IMR-90 (cell line): ENCODE results near the gene JMJD1C. TPM values are rescaled to one million over a fixed set of nuclear protein-coding genes. Genes with fewer than 3 reads are reported as not detected.

Experiments
- ATAC-seq: fragments of 200-7000 bp; cut with Tn5 transposase; 2 replicates; pipeline ENCODE4 v1.9.1; 2020; ENCODE audit warnings: low read depth, mild to moderate bottlenecking, moderate library complexity
- BruUV-seq: library from RNA; stranded (reverse); fragments of 400-500 nt; replicated peaks from 2 replicates; lab custom pipeline; 2021; lab: Mats Ljungman, UMichigan
- CTCF ChIA-PET: fragments of 300-600 bp; formaldehyde crosslinking; extraction: SDS; loops from one replicate; lab custom pipeline; 2021; ENCODE audit warnings: antibody characterized with exemption; lab: Yijun Ruan, JAX
- POLR2A ChIA-PET: fragments of 300-600 bp; sonication (Branson Sonifier 250); formaldehyde crosslinking; loops from one replicate; lab custom pipeline; 2022; ENCODE audit warnings: antibody characterized with exemption; ENCODE audit not compliant: unreplicated experiment; lab: Charles Lee
- DNase-seq: peaks from one replicate; pipeline ENCODE4 v3.0.0; 2013
- H2AFZ ChIP-seq: replicated peaks from 2 replicates; pipeline ENCODE3; 2013; ENCODE audit warnings: low read length, mild to moderate bottlenecking; ENCODE audit not compliant: poor library complexity
- H2AK5ac ChIP-seq: 2 replicates; pipeline ENCODE4 v1.6.1; 2013; ENCODE audit warnings: low read depth, low read length, inconsistent platforms
- H2AK9ac ChIP-seq: replicated peaks from 2 replicates; pipeline ENCODE3; 2013; ENCODE audit warnings: mild to moderate bottlenecking, low read depth, low read length, moderate library complexity; ENCODE audit not compliant: poor library complexity
- H2BK120ac ChIP-seq: 2 replicates; pipeline ENCODE4 v1.6.1; 2013; ENCODE audit warnings: low read depth, low read length, inconsistent platforms
- H2BK15ac ChIP-seq: 3 replicates; pipeline ENCODE4 v1.6.1; 2013; ENCODE audit warnings: low read depth, low read length, inconsistent platforms
- H2BK20ac ChIP-seq: 2 replicates; pipeline ENCODE4 v1.6.1; 2013; ENCODE audit warnings: low read depth, mild to moderate bottlenecking, inconsistent platforms, low read length, moderate library complexity
- H2BK5ac ChIP-seq: 2 replicates; pipeline ENCODE4 v1.6.1; 2013; ENCODE audit warnings: mild to moderate bottlenecking, low read depth, low read length, inconsistent platforms; ENCODE audit not compliant: poor library complexity, severe bottlenecking
- H3K14ac ChIP-seq: replicated peaks from 2 replicates; pipeline ENCODE4 v1.6.1; 2013; ENCODE audit warnings: low read depth, low read length, inconsistent platforms
- H3K18ac ChIP-seq: 2 replicates; pipeline ENCODE4 v1.6.1; 2013; ENCODE audit warnings: low read depth, low read length, control low read depth
- H3K23ac ChIP-seq: 2 replicates; pipeline ENCODE4 v1.6.1; 2013; ENCODE audit warnings: low read depth, low read length, inconsistent platforms
- H3K27ac ChIP-seq: 2 replicates; pipeline ENCODE4 v1.5.1; 2013; ENCODE audit warnings: mild to moderate bottlenecking, control low read depth, low read length; ENCODE audit not compliant: insufficient read depth
- H3K27me3 ChIP-seq: 2 replicates; pipeline ENCODE4 v1.6.1; 2013; ENCODE audit warnings: low read length; ENCODE audit not compliant: control insufficient read depth, insufficient read depth
- H3K36me3 ChIP-seq: 2 replicates; pipeline ENCODE4 v1.6.1; 2013; ENCODE audit warnings: low read length, mixed read lengths; ENCODE audit not compliant: control insufficient read depth, insufficient read depth
- H3K4ac ChIP-seq: 2 replicates; pipeline ENCODE4 v1.6.1; 2013; ENCODE audit warnings: low read depth, low read length, inconsistent platforms
- H3K4me1 ChIP-seq: 2 replicates; pipeline ENCODE4 v1.6.1; 2013; ENCODE audit warnings: low read length, mixed read lengths; ENCODE audit not compliant: control insufficient read depth, insufficient read depth
- H3K4me2 ChIP-seq: 2 replicates; pipeline ENCODE4 v1.6.1; 2013; ENCODE audit warnings: low read depth, mild to moderate bottlenecking, control low read depth, low read length, moderate library complexity
- H3K4me3 ChIP-seq: 2 replicates; pipeline ENCODE4 v1.5.1; 2013; ENCODE audit warnings: low read depth, mild to moderate bottlenecking, control low read depth, low read length, moderate library complexity; ENCODE audit not compliant: insufficient read depth
- H3K56ac ChIP-seq: 2 replicates; pipeline ENCODE4 v1.6.1; 2013; ENCODE audit warnings: low read length, inconsistent platforms; ENCODE audit not compliant: insufficient read depth; ENCODE audit errors: extremely low read depth
- H3K79me1 ChIP-seq, 2 experiments: 2 replicates each; pipeline ENCODE4 v1.6.1; 2013; ENCODE audit warnings: low read length in 2 of 2, inconsistent platforms in 1 of 2, low read depth in 1 of 2
- H3K9ac ChIP-seq: 2 replicates; pipeline ENCODE4 v1.6.1; 2013; ENCODE audit warnings: low read depth, low read length, control low read depth
- H3K9me1 ChIP-seq: 2 replicates; pipeline ENCODE4 v1.6.1; 2013; ENCODE audit warnings: low read length, inconsistent platforms; ENCODE audit not compliant: insufficient read depth
- H3K9me3 ChIP-seq: 2 replicates; pipeline ENCODE4 v1.6.1; 2013; ENCODE audit warnings: low read length; ENCODE audit not compliant: control insufficient read depth, insufficient read depth
- H4K20me1 ChIP-seq: 2 replicates; pipeline ENCODE4 v1.6.1; 2013; ENCODE audit warnings: low read length, inconsistent platforms; ENCODE audit not compliant: insufficient read depth
- H4K5ac ChIP-seq: 2 replicates; pipeline ENCODE4 v1.6.1; 2013; ENCODE audit warnings: mild to moderate bottlenecking, low read depth, low read length, control low read depth
- H4K8ac ChIP-seq, 2 experiments: 2 replicates each; pipeline ENCODE4 v1.6.1; 2013; ENCODE audit warnings: low read depth in 2 of 2, low read length in 2 of 2, control low read depth in 1 of 2, inconsistent platforms in 1 of 2
- H4K91ac ChIP-seq: 2 replicates; pipeline ENCODE4 v1.6.1; 2013; ENCODE audit warnings: low read depth, low read length, inconsistent platforms; ENCODE audit not compliant: insufficient read depth
- CEBPB ChIP-seq: IDR thresholded peaks from 2 replicates; pipeline ENCODE4 v1.6.1; 2012; ENCODE audit warnings: low read depth, low read length, improper control_type of control experiment
- CHD1 ChIP-seq: IDR thresholded peaks from 2 replicates; pipeline ENCODE4 v1.6.1; 2012; ENCODE audit warnings: low read depth, low read length, improper control_type of control experiment
- FOS ChIP-seq: fragments of 150-350 bp; IDR thresholded peaks from 2 replicates; pipeline ENCODE4 v1.6.1; 2016; ENCODE audit warnings: low read depth, low read length
- MAFK ChIP-seq: IDR thresholded peaks from 2 replicates; pipeline ENCODE4 v1.6.1; 2012; ENCODE audit warnings: low read depth, low read length, improper control_type of control experiment
- MAZ ChIP-seq: IDR thresholded peaks from 2 replicates; pipeline ENCODE4 v1.6.1; 2012; ENCODE audit warnings: low read depth, mild to moderate bottlenecking, low read length, improper control_type of control experiment, moderate library complexity, borderline replicate concordance
- NFE2L2 ChIP-seq: fragments of 150-350 bp; IDR thresholded peaks from 2 replicates; pipeline ENCODE4 v1.6.1; 2016; ENCODE audit warnings: low read depth, mild to moderate bottlenecking, low read length
- POLR2A ChIP-seq: IDR thresholded peaks from 2 replicates; pipeline ENCODE4 v1.6.1; 2012; ENCODE audit warnings: mild to moderate bottlenecking, low read depth, low read length
- RFX5 ChIP-seq: IDR thresholded peaks from 2 replicates; pipeline ENCODE4 v1.8.0; 2012; ENCODE audit warnings: low read depth, mild to moderate bottlenecking, low read length, moderate library complexity
- SMC3 ChIP-seq: fragments of 150-350 bp; IDR thresholded peaks from 2 replicates; pipeline ENCODE4 v1.6.1; 2016; ENCODE audit warnings: low read depth, mild to moderate bottlenecking, antibody characterized with exemption, low read length, moderate library complexity
- WGBS, 2 experiments: methylation state at CpG; one replicate each; pipeline versions ENCODE4 v1.1.5 to v1.1.7; 2013; ENCODE audit warnings: missing lambda C conversion rate in 2 of 2; ENCODE audit not compliant: insufficient read length in 1 of 2; ENCODE audit errors: extremely low coverage in 2 of 2; 5-methylcytosine and 5-hydroxymethylcytosine counted together
- dilution Hi-C: fragments of 300-500 bp; cut with HindIII; formaldehyde crosslinking; loops from one replicate; pipeline ENCODE4 v1.14.3; 2018; ENCODE audit warnings: low sequenced_read_pairs; ENCODE audit not compliant: unreplicated experiment
- in situ Hi-C: fragments of 300-500 bp; cut with MboI; formaldehyde crosslinking; loops from 3 replicates; pipeline ENCODE4 v1.14.3; 2019; ENCODE audit warnings: low sequenced_read_pairs, inconsistent platforms, mixed read lengths
- intact Hi-C: fragments of 100-400 bp; cut with micrococcal nuclease; formaldehyde crosslinking; loops from 2 replicates; pipeline ENCODE4 v1.10.0; 2022
- polyA plus RNA-seq, 3 experiments: library from polyadenylated mRNA; depleted of rRNA; stranded (reverse); fragments of >200 nt; gene quantifications; 2 replicates each; pipeline ENCODE4 v1.2.3, GENCODE V29; 2012; ENCODE audit warnings: low replicate concordance in 1 of 3
- total RNA-seq: library from RNA; depleted of rRNA; stranded (reverse); fragments of >200 nt; gene quantifications from 2 replicates; pipeline ENCODE4 v1.2.3, GENCODE V29; 2012
- TF ChIP-seq, protein P1 (sequence below): fragments of 150-350 bp; IDR thresholded peaks from 2 replicates; pipeline ENCODE4 v1.6.1; 2016; ENCODE audit warnings: low read depth, mild to moderate bottlenecking, low read length, moderate library complexity, borderline replicate concordance
- TF ChIP-seq, protein P2 (sequence below): fragments of 150-350 bp; IDR thresholded peaks from 2 replicates; pipeline ENCODE4 v1.6.1; 2017; ENCODE audit warnings: mild to moderate bottlenecking, antibody characterized with exemption, low read length, low read depth
- TF ChIP-seq, protein P3 (sequence below): conservative IDR thresholded peaks from 2 replicates; pipeline ENCODE4 v1.5.1; 2012; ENCODE audit warnings: mild to moderate bottlenecking, low read depth, low read length, improper control_type of control experiment

JMJD1C gene
- total and polyA plus RNA-seq, 2 of the 4 experiments (the other 2 are of a cell fraction): 15.6 to 96.8 TPM

DNA sequence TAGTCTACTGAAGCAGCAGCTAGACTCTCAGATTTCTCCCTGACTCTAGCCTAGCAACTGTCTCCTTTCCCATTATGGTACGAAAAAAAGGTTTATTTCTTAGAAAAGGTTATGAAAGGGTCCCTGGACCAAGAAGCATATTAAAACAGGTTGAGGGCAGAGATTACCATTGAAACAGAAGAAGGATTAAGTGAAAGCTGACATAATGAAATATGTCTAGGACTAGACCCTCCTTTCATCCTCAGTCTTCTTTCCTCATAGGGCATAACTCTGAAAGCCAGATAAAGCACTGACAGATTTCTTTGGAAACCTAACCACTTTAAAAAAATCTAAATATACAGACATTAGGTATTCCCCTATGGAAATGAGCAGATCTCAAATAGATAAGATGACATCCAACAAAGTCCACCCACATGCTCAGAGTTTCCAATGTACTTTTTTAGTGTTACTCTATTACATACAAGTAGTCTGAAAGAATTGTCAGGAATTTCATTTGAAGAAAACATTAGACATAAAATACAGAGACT is 58.6 kb downstream of the JMJD1C start:
- H3K23ac ChIP-seq: no peak overlapping the region
- no peak overlapping the region for H3K4me3 ChIP-seq
- 0 out of 2 replicates have a peak, but pooled peaks cover 2% of the 10 kb centered on the region for H3K4me1 ChIP-seq
- CTCF ChIA-PET: interaction anchor here (0.7 kb wide), 1 partner anchor 212 kb away, joined by 3 read pairs; no protein-coding TSS in a partner anchor
- H2BK5ac ChIP-seq: no peak overlapping the region
- no peak overlapping the region for H4K5ac ChIP-seq
- no peak overlapping the region for H3K56ac ChIP-seq
- no peaks in the 10 kb centered on the region for H3K36me3 ChIP-seq
- BruUV-seq: no TSS peak
- TF ChIP-seq RFX5 (no peak), MAFK (no peak), POLR2A (no peak), CEBPB (no peak), SMC3 (no peak), FOS (no peak), NFE2L2 (no peak), CHD1 (no peak), MAZ (no peak)
- TF ChIP-seq, protein P1, sequence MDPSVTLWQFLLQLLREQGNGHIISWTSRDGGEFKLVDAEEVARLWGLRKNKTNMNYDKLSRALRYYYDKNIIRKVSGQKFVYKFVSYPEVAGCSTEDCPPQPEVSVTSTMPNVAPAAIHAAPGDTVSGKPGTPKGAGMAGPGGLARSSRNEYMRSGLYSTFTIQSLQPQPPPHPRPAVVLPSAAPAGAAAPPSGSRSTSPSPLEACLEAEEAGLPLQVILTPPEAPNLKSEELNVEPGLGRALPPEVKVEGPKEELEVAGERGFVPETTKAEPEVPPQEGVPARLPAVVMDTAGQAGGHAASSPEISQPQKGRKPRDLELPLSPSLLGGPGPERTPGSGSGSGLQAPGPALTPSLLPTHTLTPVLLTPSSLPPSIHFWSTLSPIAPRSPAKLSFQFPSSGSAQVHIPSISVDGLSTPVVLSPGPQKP: no peak
- TF ChIP-seq, protein P2, sequence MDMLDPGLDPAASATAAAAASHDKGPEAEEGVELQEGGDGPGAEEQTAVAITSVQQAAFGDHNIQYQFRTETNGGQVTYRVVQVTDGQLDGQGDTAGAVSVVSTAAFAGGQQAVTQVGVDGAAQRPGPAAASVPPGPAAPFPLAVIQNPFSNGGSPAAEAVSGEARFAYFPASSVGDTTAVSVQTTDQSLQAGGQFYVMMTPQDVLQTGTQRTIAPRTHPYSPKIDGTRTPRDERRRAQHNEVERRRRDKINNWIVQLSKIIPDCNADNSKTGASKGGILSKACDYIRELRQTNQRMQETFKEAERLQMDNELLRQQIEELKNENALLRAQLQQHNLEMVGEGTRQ: no peak
- TF ChIP-seq, protein P3, sequence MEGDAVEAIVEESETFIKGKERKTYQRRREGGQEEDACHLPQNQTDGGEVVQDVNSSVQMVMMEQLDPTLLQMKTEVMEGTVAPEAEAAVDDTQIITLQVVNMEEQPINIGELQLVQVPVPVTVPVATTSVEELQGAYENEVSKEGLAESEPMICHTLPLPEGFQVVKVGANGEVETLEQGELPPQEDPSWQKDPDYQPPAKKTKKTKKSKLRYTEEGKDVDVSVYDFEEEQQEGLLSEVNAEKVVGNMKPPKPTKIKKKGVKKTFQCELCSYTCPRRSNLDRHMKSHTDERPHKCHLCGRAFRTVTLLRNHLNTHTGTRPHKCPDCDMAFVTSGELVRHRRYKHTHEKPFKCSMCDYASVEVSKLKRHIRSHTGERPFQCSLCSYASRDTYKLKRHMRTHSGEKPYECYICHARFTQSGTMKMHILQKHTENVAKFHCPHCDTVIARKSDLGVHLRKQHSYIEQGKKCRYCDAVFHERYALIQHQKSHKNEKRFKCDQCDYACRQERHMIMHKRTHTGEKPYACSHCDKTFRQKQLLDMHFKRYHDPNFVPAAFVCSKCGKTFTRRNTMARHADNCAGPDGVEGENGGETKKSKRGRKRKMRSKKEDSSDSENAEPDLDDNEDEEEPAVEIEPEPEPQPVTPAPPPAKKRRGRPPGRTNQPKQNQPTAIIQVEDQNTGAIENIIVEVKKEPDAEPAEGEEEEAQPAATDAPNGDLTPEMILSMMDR: no peak
- intact Hi-C loops (no loop called here), in situ Hi-C loops (no loop called here), dilution Hi-C loops (no loop called here)
- no peak overlapping the region for H3K14ac ChIP-seq
- ATAC-seq: no peak
- H3K4ac ChIP-seq: no peak overlapping the region
- no peaks in the 10 kb centered on the region for H3K9me3 ChIP-seq
- H4K8ac ChIP-seq: no peak overlapping the region
- peaks cover 6% of the 10 kb centered on the region; the same call in 1 of the 2 replicates for H4K20me1 ChIP-seq
- no peak for DNase-seq
- H3K4me2 ChIP-seq: no peak overlapping the region
- no peak overlapping the region for H3K27ac ChIP-seq
- H2AK5ac ChIP-seq: no peak overlapping the region
- H3K79me1 ChIP-seq: peaks cover 9 to 35% of the 10 kb centered on the region in 2 experiments; a peak in 3 of 4 replicates
- no CpG with 5 or more reads among the region's 1 CpG for WGBS, 2 experiments
- H3K9me1 ChIP-seq: no peaks in the 10 kb centered on the region; the same call in 1 of the 2 replicates
- no peak overlapping the region for H2BK20ac ChIP-seq
- H2AK9ac ChIP-seq: no peak overlapping the region
- no peak overlapping the region for H3K9ac ChIP-seq
- POLR2A ChIA-PET: no interaction called here
- no peak overlapping the region for H2BK120ac ChIP-seq
- H4K91ac ChIP-seq: no peak overlapping the region
- H2BK15ac ChIP-seq: no peak overlapping the region
- no peak overlapping the region for H3K18ac ChIP-seq
- H2AFZ ChIP-seq: no peak overlapping the region
- no peaks in the 10 kb centered on the region for H3K27me3 ChIP-seq
